HG03520 (cell line): Measurements from ENCODE around the gene CADM1.

ENCODE experiments used
- ATAC-seq: cut with Tn5 transposase; IDR thresholded peaks from one replicate; pipeline ENCODE4 v1.9.1; 2021; ENCODE audit warnings: mild to moderate bottlenecking, moderate library complexity; ENCODE audit not compliant: unreplicated experiment

The CADM1 gene

GRCh38 chr11:115161876-115162275 lies 342.3 kb downstream of the CADM1 start:
- ATAC-seq: no peak

- ATAC-seq: no peak
These were observed 345.0 kb downstream of the CADM1 start for GRCh38 chr11:115159207-115159606.

- ATAC-seq: no peak
These were observed 346.2 kb downstream of the CADM1 start for GRCh38 chr11:115158053-115158452.

- ATAC-seq: no peak
These were observed 347.0 kb downstream of the CADM1 start for GRCh38 chr11:115157247-115157646.

- ATAC-seq: no peak
These were observed 348.2 kb downstream of the CADM1 start for GRCh38 chr11:115155978-115156377.

GRCh38 chr11:115155320-115155719 lies 348.9 kb downstream of the CADM1 start:
- ATAC-seq: no peak

GRCh38 chr11:115154355-115154736 lies 349.9 kb downstream of the CADM1 start:
- no peak for ATAC-seq

- ATAC-seq: no peak
These were observed 350.4 kb downstream of the CADM1 start for GRCh38 chr11:115153731-115154354.

GRCh38 chr11:115153135-115153534 lies 351.1 kb downstream of the CADM1 start:
- ATAC-seq: no peak

GRCh38 chr11:115151010-115151409 lies 353.2 kb downstream of the CADM1 start:
- no peak for ATAC-seq

- ATAC-seq: no peak
These were observed 355.5 kb downstream of the CADM1 start for GRCh38 chr11:115148691-115149090.

- no peak for ATAC-seq
These were observed 356.1 kb downstream of the CADM1 start for GRCh38 chr11:115148101-115148500.

- no peak for ATAC-seq
These were observed 356.9 kb downstream of the CADM1 start for GRCh38 chr11:115147243-115147807.

- no peak for ATAC-seq
These were observed 357.8 kb downstream of the CADM1 start for GRCh38 chr11:115146425-115146824.

GRCh38 chr11:115145324-115145723 lies 358.9 kb downstream of the CADM1 start:
- no peak for ATAC-seq

- ATAC-seq: no peak
These were observed 359.3 kb downstream of the CADM1 start for GRCh38 chr11:115144914-115145313.

GRCh38 chr11:115144014-115144413 lies 360.2 kb downstream of the CADM1 start:
- no peak for ATAC-seq

- ATAC-seq: no peak
These were observed 362.7 kb downstream of the CADM1 start for GRCh38 chr11:115141231-115142114.

GRCh38 chr11:115135936-115136335 lies 368.3 kb downstream of the CADM1 start:
- ATAC-seq: no peak

- no peak for ATAC-seq
These were observed 369.3 kb downstream of the CADM1 start for GRCh38 chr11:115134926-115135325.

- ATAC-seq: no peak
These were observed 370.6 kb downstream of the CADM1 start for GRCh38 chr11:115133475-115134209.
